GM10266 (cell line): ENCODE measurements around the gene NTMT2.

Experiments used
- DNase-seq: peaks from one replicate; pipeline ENCODE4 v3.0.0; 2012; ENCODE audit errors: extremely low spot score
- CTCF ChIP-seq: IDR thresholded peaks from 2 replicates; pipeline ENCODE4 v1.5.1; 2012; ENCODE audit warnings: mild to moderate bottlenecking, low read depth; ENCODE audit not compliant: control insufficient read depth, insufficient read depth; ENCODE audit errors: missing control alignments

The NTMT2 gene

GRCh38 chr1:170196490-170197236, 50.9 kb downstream of the NTMT2 start:
- DNase-seq = no peak
- TF ChIP-seq CTCF = no peak

- no peak for DNase-seq
- TF ChIP-seq CTCF = no peak
Measured at GRCh38 chr1:170198090-170198489, 52.3 kb downstream of the NTMT2 start.

DNA sequence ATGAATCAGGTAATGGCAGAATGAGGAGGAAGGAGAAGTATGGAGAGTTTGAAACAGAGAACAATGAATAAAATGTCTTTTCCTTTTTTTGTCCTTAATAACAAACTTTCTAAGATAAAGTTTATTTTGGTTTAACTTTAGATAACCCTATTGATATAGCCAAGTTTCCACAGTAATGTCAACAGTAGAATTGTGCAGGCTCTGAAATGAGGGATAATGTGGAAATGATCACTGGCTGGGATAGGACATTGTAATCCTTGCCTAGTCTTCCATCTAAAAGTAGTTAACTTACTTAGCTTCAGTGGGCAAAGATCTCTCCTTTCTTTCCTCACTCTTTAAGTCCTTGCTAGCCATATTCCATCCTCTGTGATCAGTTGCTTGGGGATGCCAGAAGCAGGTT, 52.8 kb downstream of the NTMT2 start:
- DNase-seq = no peak
- no peak for TF ChIP-seq CTCF

DNA sequence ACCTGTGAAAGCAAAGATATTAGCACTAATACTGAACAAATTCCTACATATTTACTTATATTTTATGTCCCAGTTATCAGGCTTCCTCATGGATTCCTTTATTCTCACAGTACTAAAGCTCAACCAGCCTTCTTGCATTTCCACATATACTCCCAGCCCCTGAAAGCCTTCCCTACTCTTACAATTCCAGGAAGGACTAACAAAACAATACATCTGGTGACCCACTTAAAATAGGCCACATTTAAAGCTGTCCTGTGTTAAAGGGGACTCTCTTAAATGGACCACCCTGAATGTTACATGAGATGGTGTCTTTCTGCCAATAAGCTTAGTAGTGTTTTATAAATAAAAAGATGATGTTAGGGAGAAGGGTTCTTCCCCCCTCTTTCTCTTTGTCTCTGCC, 54.4 kb downstream of the NTMT2 start:
- no peak for TF ChIP-seq CTCF
- DNase-seq = no peak

DNA sequence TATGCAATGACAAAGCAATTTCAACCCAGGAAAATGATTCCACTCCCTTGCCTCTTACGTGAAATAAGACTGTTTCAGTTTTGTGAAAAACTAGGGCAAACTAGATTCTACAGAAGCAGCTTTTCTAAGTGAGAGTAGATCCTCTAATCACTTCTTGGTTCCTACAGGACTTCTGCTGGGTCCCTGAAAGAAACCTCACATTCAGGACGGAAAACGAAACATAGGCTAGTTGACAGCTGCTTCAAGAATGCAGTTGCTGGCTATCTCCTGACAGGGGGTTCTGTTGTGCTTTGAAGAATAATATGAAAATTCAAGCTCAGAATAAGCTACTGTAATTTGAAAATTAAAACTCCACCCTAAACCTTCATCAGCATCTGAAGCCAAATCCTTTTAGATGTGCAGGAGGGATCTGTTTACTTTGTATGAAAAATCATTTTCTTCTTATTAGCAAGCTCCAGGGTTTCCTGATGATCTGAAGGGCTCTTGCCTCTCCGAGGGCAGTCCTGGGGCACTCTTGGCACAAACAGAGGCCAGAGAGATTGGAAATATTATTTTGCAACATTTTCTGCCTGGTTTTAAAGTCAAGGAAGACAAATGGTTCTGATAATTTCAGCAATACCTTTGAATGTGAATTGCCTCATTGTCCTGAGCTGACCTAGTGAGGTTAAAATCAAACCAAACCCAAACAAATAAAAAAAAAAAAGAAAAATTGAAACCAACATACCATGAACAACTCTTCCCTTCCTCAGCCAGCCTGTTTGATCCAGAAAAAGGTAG, 55.0 kb downstream of the NTMT2 start:
- DNase-seq = no peak
- TF ChIP-seq CTCF = no peak

DNA sequence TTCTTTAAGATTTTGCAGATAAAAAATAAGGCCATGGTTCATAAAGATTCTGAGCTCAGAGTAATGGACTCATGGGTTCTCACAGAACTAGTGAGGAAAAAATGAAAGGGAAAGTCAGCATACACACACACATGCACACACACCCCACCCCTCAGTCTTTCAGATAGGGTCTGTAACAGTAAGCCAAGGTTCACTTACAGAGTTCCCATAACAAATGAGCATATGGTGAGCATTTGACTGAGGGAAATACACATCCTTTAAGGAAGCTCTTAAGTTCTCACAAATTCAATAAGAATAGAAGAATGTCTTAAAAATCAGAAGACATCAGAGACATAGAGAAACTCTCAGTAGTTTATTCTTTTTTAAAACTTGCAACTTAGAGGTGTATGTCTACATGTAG, 57.9 kb downstream of the NTMT2 start:
- no peak for TF ChIP-seq CTCF
- no peak for DNase-seq

GRCh38 chr1:170204121-170204520, 58.4 kb downstream of the NTMT2 start:
- no peak for DNase-seq
- TF ChIP-seq CTCF = no peak
